ENCODE measurements around the gene ATP1A1. TPM values are rescaled to one million over a fixed set of nuclear protein-coding genes. Genes with fewer than 3 reads are reported as not detected.

Gene ATP1A1
- total and polyA plus RNA-seq, 2 experiments from 2014 or later: 665 to 1,350 TPM

GRCh38 chr1:116420417-116421200 is 47.6 kb downstream of the ATP1A1 start:
- Histone ChIP-seq H3K9me3 (ENCODE audit: low read depth) (no peaks in the 10 kb centered on the region), H3K27ac (peak overlapping the region; percentile 35), H3K27me3 (no peaks in the 10 kb centered on the region), H3K36me3 (no peaks in the 10 kb centered on the region), H3K4me1 (ENCODE audit: low read depth) (peaks cover 45% of the 10 kb centered on the region), H3K4me3 (no peak overlapping the region)
- no peak for DNase-seq (ENCODE audit: low read depth in 1 of 2, low spot score in 1 of 2)
- no peak for TF ChIP-seq CTCF (IDR thresholded peaks at IDR 0.05; ENCODE audit: low read depth, low read length)

- Histone ChIP-seq H3K9me3 (ENCODE audit: low read depth) (no peaks in the 10 kb centered on the region), H3K27ac (no peak overlapping the region), H3K4me3 (no peak overlapping the region), H3K27me3 (no peaks in the 10 kb centered on the region), H3K4me1 (ENCODE audit: low read depth) (peaks cover 25% of the 10 kb centered on the region), H3K36me3 (no peaks in the 10 kb centered on the region)
- TF ChIP-seq CTCF (IDR thresholded peaks at IDR 0.05; ENCODE audit: low read depth, low read length): no peak
- DNase-seq (ENCODE audit: low read depth in 1 of 2, low spot score in 1 of 2): no peak
Observed at GRCh38 chr1:116424438-116424837, 51.4 kb downstream of the ATP1A1 start.

- no peak for DNase-seq (ENCODE audit: low read depth in 1 of 2, low spot score in 1 of 2)
- no peak for TF ChIP-seq CTCF (IDR thresholded peaks at IDR 0.05; ENCODE audit: low read depth, low read length)
- H3K4me3 ChIP-seq: no peak overlapping the region
- no peaks in the 10 kb centered on the region for H3K36me3 ChIP-seq
- H3K9me3 ChIP-seq (ENCODE audit: low read depth): no peaks in the 10 kb centered on the region
- H3K27ac ChIP-seq: no peak overlapping the region
- H3K4me1 ChIP-seq (ENCODE audit: low read depth): peaks cover 30% of the 10 kb centered on the region
- no peaks in the 10 kb centered on the region for H3K27me3 ChIP-seq
Observed at GRCh38 chr1:116424863-116425262, 51.8 kb downstream of the ATP1A1 start.

- no peaks in the 10 kb centered on the region for H3K9me3 ChIP-seq (ENCODE audit: low read depth)
- no peaks in the 10 kb centered on the region for H3K27me3 ChIP-seq
- no peak overlapping the region for H3K4me3 ChIP-seq
- DNase-seq (ENCODE audit: low read depth in 1 of 2, low spot score in 1 of 2): no peak
- peaks cover 30% of the 10 kb centered on the region for H3K4me1 ChIP-seq (ENCODE audit: low read depth)
- H3K27ac ChIP-seq: no peak overlapping the region
- H3K36me3 ChIP-seq: no peaks in the 10 kb centered on the region
- TF ChIP-seq CTCF (IDR thresholded peaks at IDR 0.05; ENCODE audit: low read depth, low read length): no peak
Observed at GRCh38 chr1:116425987-116426386, 52.9 kb downstream of the ATP1A1 start.

- H3K4me3 ChIP-seq: no peak overlapping the region
- H3K27me3 ChIP-seq: no peaks in the 10 kb centered on the region
- no peak for DNase-seq (ENCODE audit: low read depth in 1 of 2, low spot score in 1 of 2)
- no peak for TF ChIP-seq CTCF (IDR thresholded peaks at IDR 0.05; ENCODE audit: low read depth, low read length)
- peaks cover 26% of the 10 kb centered on the region for H3K4me1 ChIP-seq (ENCODE audit: low read depth)
- no peaks in the 10 kb centered on the region for H3K36me3 ChIP-seq
- H3K9me3 ChIP-seq (ENCODE audit: low read depth): no peaks in the 10 kb centered on the region
- no peak overlapping the region for H3K27ac ChIP-seq
Observed at GRCh38 chr1:116426401-116426800, 53.4 kb downstream of the ATP1A1 start.

Data from cardiac muscle cell (in vitro differentiated cells and primary cell).